ENCODE measurements around the gene ZNF487.

DNA sequence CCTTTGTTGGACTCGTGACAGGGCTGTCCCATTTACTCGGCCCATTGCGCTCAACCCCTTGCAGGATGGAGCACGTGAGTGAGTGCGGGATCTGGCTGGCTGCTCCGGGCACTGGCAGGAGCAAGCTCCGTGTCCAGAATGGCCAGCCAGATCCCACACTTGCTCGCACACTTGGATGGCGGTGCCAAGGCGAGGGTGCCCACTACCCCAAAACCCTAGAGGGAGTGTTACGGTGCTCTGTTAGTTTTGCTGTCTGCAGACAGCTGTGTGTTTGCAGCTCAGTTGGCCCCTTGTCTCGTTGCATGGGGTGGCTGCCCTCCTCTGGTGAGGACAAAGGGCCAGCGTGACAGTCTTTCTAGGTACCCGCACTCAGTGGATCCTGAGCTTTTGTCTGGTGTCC is 34.2 kb downstream of the ZNF487 start:
- TF ChIP-seq, protein P1, sequence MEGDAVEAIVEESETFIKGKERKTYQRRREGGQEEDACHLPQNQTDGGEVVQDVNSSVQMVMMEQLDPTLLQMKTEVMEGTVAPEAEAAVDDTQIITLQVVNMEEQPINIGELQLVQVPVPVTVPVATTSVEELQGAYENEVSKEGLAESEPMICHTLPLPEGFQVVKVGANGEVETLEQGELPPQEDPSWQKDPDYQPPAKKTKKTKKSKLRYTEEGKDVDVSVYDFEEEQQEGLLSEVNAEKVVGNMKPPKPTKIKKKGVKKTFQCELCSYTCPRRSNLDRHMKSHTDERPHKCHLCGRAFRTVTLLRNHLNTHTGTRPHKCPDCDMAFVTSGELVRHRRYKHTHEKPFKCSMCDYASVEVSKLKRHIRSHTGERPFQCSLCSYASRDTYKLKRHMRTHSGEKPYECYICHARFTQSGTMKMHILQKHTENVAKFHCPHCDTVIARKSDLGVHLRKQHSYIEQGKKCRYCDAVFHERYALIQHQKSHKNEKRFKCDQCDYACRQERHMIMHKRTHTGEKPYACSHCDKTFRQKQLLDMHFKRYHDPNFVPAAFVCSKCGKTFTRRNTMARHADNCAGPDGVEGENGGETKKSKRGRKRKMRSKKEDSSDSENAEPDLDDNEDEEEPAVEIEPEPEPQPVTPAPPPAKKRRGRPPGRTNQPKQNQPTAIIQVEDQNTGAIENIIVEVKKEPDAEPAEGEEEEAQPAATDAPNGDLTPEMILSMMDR (IDR thresholded peaks at IDR 0.05): no peak
- TF ChIP-seq EP300 (IDR thresholded peaks at IDR 0.05) (no peak), POLR2AphosphoS5 (IDR thresholded peaks at IDR 0.05) (no peak), POLR2A (IDR thresholded peaks at IDR 0.05) (no peak)
